ENCODE measurements around the gene F10. TPM values are rescaled to one million over a fixed set of nuclear protein-coding genes. Genes with fewer than 3 reads are reported as not detected.

F10 gene
- 10 to 100 TPM; 21.9 to 27.5 TPM for total RNA-seq

DNA sequence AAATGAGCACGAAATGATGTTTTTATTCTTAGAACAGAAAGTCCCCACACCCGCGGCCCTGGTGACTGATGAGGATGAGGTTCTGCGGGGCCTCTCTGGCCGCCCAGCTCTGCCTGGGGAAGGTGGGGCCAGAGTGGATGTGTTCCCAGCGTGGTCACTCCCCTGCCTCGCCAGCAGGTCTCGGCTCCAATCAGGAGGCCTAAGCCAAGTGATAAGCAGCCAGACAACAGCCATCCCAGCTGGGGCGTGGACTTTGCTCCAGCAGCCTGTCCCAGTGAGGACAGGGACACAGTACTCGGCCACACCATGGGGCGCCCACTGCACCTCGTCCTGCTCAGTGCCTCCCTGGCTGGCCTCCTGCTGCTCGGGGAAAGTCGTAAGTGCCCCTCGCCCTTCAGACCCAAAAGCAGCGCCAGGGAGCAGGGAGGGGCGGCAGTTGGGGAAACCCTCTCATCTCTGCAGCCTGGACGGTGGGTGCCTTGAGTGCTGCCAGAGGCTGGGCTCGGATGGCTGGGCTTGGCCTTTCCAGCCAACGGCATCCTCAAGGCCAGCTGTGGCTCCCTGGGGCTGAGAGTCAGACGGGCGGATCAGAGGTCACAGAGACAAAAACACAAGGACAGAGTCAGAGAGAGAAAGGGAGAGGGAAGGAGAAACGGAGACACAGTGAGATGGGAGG lies at the start of gene F10:
F10 (plus strand) TSS at position 250 of the 676 bp plus-strand sequence; CDS start at position 307, 57 bp downstream.
- peak; percentile 80 for DNase-seq (ENCODE audit: low spot score)
- Histone ChIP-seq H3K4me1 (peaks cover 0 to 12% of the 10 kb centered on the region in 2 donors), H3K36me3 (no peaks in the 10 kb centered on the region), H3K4me3 (peak within 1 kb of the TSS; percentile 16 to 42), H3K9me3 (no peaks in the 10 kb centered on the region), H3K27ac (peak within 1 kb of the TSS; percentile 64), H3K27me3 (no peaks in the 10 kb centered on the region)
- TF ChIP-seq, protein P1, sequence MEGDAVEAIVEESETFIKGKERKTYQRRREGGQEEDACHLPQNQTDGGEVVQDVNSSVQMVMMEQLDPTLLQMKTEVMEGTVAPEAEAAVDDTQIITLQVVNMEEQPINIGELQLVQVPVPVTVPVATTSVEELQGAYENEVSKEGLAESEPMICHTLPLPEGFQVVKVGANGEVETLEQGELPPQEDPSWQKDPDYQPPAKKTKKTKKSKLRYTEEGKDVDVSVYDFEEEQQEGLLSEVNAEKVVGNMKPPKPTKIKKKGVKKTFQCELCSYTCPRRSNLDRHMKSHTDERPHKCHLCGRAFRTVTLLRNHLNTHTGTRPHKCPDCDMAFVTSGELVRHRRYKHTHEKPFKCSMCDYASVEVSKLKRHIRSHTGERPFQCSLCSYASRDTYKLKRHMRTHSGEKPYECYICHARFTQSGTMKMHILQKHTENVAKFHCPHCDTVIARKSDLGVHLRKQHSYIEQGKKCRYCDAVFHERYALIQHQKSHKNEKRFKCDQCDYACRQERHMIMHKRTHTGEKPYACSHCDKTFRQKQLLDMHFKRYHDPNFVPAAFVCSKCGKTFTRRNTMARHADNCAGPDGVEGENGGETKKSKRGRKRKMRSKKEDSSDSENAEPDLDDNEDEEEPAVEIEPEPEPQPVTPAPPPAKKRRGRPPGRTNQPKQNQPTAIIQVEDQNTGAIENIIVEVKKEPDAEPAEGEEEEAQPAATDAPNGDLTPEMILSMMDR (IDR thresholded peaks at IDR 0.05): peak in 1 of 2 donors; percentile 21

DNA sequence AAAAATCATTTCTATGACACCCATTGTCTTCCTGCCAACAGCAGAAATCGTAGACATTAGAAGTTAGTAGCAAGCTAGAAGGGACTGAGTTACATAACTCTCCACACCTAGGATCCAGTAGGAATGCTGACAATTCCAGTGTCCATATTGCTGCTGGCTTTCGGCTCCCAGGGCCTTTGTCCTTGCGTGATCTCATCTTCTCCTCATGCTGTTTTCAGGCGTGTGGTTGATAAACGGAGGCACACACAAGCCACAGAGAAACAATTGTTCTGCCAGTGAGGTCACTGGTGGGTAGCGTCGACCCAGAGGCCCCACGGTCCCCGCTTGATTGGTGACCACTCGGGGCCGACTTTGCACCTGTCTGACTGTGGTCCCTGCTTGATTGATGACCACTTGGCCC lies 48.7 kb upstream of the F10 start:
- TF ChIP-seq, protein P1 (IDR thresholded peaks at IDR 0.05): no peak
- no peaks in the 10 kb centered on the region for H3K27me3 ChIP-seq
- no peak overlapping the region for H3K4me3 ChIP-seq
- H3K4me1 ChIP-seq: no peaks in the 10 kb centered on the region
- no peak for DNase-seq (ENCODE audit: low spot score)
- H3K9me3 ChIP-seq: no peaks in the 10 kb centered on the region
- no peak overlapping the region for H3K27ac ChIP-seq
- peaks cover 15% of the 10 kb centered on the region for H3K36me3 ChIP-seq

DNA sequence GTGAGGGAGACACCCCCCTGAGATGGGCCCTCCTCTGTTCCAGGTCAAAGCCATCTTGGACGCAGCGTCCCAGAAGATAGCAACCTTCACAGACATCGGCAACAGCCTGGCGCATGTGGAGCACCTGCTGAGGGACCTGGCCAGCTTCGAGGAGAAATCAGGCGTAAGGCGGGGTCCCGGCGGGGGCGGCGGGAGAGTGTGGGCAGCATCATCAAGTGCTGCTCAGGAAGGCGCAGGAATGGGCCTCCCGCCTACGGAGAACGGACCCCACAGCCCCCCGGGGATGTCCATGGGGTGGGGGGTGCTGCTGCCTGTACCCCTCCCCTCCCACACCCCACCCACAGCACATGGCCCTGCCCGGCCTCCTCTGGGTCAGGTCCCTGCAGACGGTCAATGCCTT lies 48.2 kb upstream of the F10 start:
- Histone ChIP-seq H3K36me3 (peaks cover 15% of the 10 kb centered on the region), H3K9me3 (no peaks in the 10 kb centered on the region), H3K4me3 (no peak overlapping the region), H3K27me3 (no peaks in the 10 kb centered on the region), H3K4me1 (no peaks in the 10 kb centered on the region), H3K27ac (no peak overlapping the region)
- DNase-seq (ENCODE audit: low spot score): no peak
- TF ChIP-seq, protein P1 (IDR thresholded peaks at IDR 0.05): no peak

GRCh38 chr13:113074876-113075275 lies 47.7 kb upstream of the F10 start:
- Histone ChIP-seq H3K27me3 (no peaks in the 10 kb centered on the region), H3K27ac (no peak overlapping the region), H3K4me1 (no peaks in the 10 kb centered on the region), H3K4me3 (no peak overlapping the region), H3K9me3 (no peaks in the 10 kb centered on the region), H3K36me3 (peaks cover 15% of the 10 kb centered on the region)
- TF ChIP-seq, protein P1 (IDR thresholded peaks at IDR 0.05): no peak
- DNase-seq (ENCODE audit: low spot score): no peak

DNA sequence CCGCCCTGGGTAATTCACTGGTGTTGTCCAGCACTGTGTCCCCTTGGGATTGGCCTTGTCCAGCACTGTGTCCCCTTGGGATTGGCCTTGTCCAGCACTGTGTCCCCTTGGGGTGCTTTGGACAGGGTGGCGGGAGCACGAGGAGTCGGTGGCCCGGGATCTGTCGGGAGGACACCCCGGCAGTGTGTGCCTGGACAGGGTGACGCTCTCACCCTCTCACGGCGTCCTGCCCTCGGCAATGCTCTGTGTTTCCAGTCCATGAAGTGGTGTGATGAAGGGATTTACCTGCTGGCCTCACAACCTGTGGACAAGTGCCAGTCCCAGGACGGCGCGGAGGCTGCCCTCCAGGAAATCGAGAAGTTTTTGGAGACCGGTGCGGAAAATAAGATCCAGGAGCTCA lies 46.9 kb upstream of the F10 start:
- Histone ChIP-seq H3K4me1 (no peaks in the 10 kb centered on the region), H3K9me3 (no peaks in the 10 kb centered on the region), H3K4me3 (no peak overlapping the region), H3K36me3 (peaks cover 15% of the 10 kb centered on the region), H3K27me3 (no peaks in the 10 kb centered on the region), H3K27ac (no peak overlapping the region)
- no peak for DNase-seq (ENCODE audit: low spot score)
- TF ChIP-seq, protein P1 (IDR thresholded peaks at IDR 0.05): no peak

Measured in right atrium auricular region (tissue), 2 donors.